Endodermal cell (in vitro differentiated cells): Measurements from ENCODE around the gene KRTAP10-7. TPM values are rescaled to one million over a fixed set of nuclear protein-coding genes. Genes with fewer than 3 reads are reported as not detected.
A peak's percentile ranks its signal among the peaks of the same experiment; 100 is the strongest.
"Not testable (repeated sequence)": the region's sequence is repeated elsewhere in the genome, so short reads cannot be mapped to it uniquely, and the experiment has no call there.

Source experiments
- DNase-seq: peaks from one replicate; pipeline ENCODE4 v3.0.0-alpha.2; 2017
- H3K27ac ChIP-seq: 2 replicates; pipeline ENCODE4 v1.5.1; 2013; ENCODE audit warnings: mild to moderate bottlenecking, low read depth, low read length, moderate library complexity
- H3K27me3 ChIP-seq: 2 replicates; pipeline ENCODE4 v1.6.1; 2013; ENCODE audit warnings: mild to moderate bottlenecking, low read length, moderate library complexity; ENCODE audit not compliant: insufficient read depth, control insufficient read depth, poor library complexity, severe bottlenecking
- H3K36me3 ChIP-seq: 2 replicates; pipeline ENCODE4 v1.7.0; 2013; ENCODE audit warnings: mild to moderate bottlenecking, low read length, moderate library complexity; ENCODE audit not compliant: control insufficient read depth, insufficient read depth
- H3K4me1 ChIP-seq: one replicate; pipeline ENCODE4 v1.7.0; 2013; ENCODE audit warnings: low read length; ENCODE audit not compliant: control insufficient read depth, insufficient read depth
- H3K4me3 ChIP-seq: 2 replicates; pipeline ENCODE4 v1.5.1; 2013; ENCODE audit warnings: mild to moderate bottlenecking, low read length, moderate library complexity
- H3K9ac ChIP-seq: 2 replicates; pipeline ENCODE4 v1.6.1; 2013; ENCODE audit warnings: mild to moderate bottlenecking, low read length, moderate library complexity; ENCODE audit not compliant: poor library complexity, severe bottlenecking; ENCODE audit errors: extremely low read depth
- H3K9me3 ChIP-seq: 2 replicates; pipeline ENCODE4 v1.6.1; 2013; ENCODE audit warnings: mild to moderate bottlenecking, low read length, moderate library complexity; ENCODE audit not compliant: control insufficient read depth
- H3K27ac Mint-ChIP-seq: 2 replicates; pipeline ENCODE4 v1.8.0; 2020; ENCODE audit warnings: mixed read lengths
- H3K27me3 Mint-ChIP-seq: 2 replicates; pipeline ENCODE4 v1.8.0; 2021; ENCODE audit warnings: mild to moderate bottlenecking, mixed read lengths; ENCODE audit not compliant: insufficient read depth
- H3K36me3 Mint-ChIP-seq: 2 replicates; pipeline ENCODE4 v1.8.0; 2020; ENCODE audit warnings: low read depth, mixed read lengths
- H3K4me1 Mint-ChIP-seq: 2 replicates; pipeline ENCODE4 v1.8.0; 2020; ENCODE audit warnings: mixed read lengths
- H3K4me3 Mint-ChIP-seq: 2 replicates; pipeline ENCODE4 v1.8.0; 2020; ENCODE audit warnings: mild to moderate bottlenecking, moderate library complexity, mixed read lengths
- H3K9me3 Mint-ChIP-seq: 2 replicates; pipeline ENCODE4 v1.8.0; 2020; ENCODE audit warnings: mild to moderate bottlenecking, mixed read lengths
- CTCF ChIP-seq: fragments of 200-600 bp; sonication (generic); conservative IDR thresholded peaks from 2 replicates; pipeline ENCODE4 v1.5.0; 2021; ENCODE audit warnings: antibody characterized with exemption, mild to moderate bottlenecking
- WGBS, 2 experiments: methylation state at CpG; one replicate each; pipeline versions ENCODE4 v1.1.5 to v1.1.7; 2013; ENCODE audit warnings: missing lambda C conversion rate in 2 of 2, mixed read lengths in 1 of 2; ENCODE audit not compliant: insufficient coverage in 1 of 2, insufficient read length in 1 of 2; 5-methylcytosine and 5-hydroxymethylcytosine counted together
- total RNA-seq, 2 donors: library from RNA; stranded (reverse); fragmentation: NEBNext Ultra II Directional in 1 of 2; extraction: Animal tissue kit (Norgen Biotek cat#: 25700) in 1 of 2; gene quantifications; 2 replicates in 1 of 2; 3 replicates in 1 of 2; pipeline ENCODE4 v1.2.1, GENCODE V29; 2021

Gene KRTAP10-7
- total RNA-seq, 2 donors from 2014 or later: not detected

GRCh38 chr21:44637018-44637850 lies 36.8 kb downstream of the KRTAP10-7 start, which contains the start of gene KRTAP10-10:
TSS of gene KRTAP10-10 (plus strand) at chr21:44637356. CDS start at chr21:44637418, 62 bp downstream.
- Histone ChIP-seq H3K4me3 (no peak within 1 kb of the TSS), H3K4me1 (no peaks in the 10 kb centered on the region), H3K9ac (no peak within 1 kb of the TSS), H3K27ac (no peak within 1 kb of the TSS), H3K27me3 (no peaks in the 10 kb centered on the region), H3K36me3 (no peaks in the 10 kb centered on the region), H3K9me3 (peaks cover 5% of the 10 kb centered on the region)
- Mint-ChIP-seq H3K4me1 (peaks cover 2% of the 10 kb centered on the region), H3K36me3 (no peaks in the 10 kb centered on the region), H3K9me3 (peaks cover 20% of the 10 kb centered on the region), H3K4me3 (no peak within 1 kb of the TSS), H3K27me3 (no peaks in the 10 kb centered on the region), H3K27ac (peak within 1 kb of the TSS; percentile 15)
- TF ChIP-seq CTCF: no peak
- WGBS, 2 experiments: 81 to 85% methylated on average over 7 to 21 of the region's 21 CpGs
- peak; percentile 47 for DNase-seq

- not testable (repeated sequence) for H3K4me1 ChIP-seq, H3K4me1 Mint-ChIP-seq, H3K4me3 ChIP-seq, H3K27ac ChIP-seq, H3K36me3 Mint-ChIP-seq, H3K9ac ChIP-seq, H3K27me3 Mint-ChIP-seq, H3K9me3 ChIP-seq, H3K36me3 ChIP-seq, H3K4me3 Mint-ChIP-seq, H3K27me3 ChIP-seq, DNase-seq
- WGBS, 2 experiments: 80 to 86% methylated on average over 1 to 10 of the region's 12 CpGs
- H3K9me3 Mint-ChIP-seq: peaks cover 17% of the 10 kb centered on the region
- H3K27ac Mint-ChIP-seq: peak overlapping the region; percentile 15
Observed at GRCh38 chr21:44637851-44638348, 37.5 kb downstream of the KRTAP10-7 start.

- not testable (repeated sequence) for H3K36me3 Mint-ChIP-seq, H3K27me3 Mint-ChIP-seq, H3K4me1 Mint-ChIP-seq, H3K4me1 ChIP-seq, H3K36me3 ChIP-seq, H3K4me3 ChIP-seq, H3K9me3 ChIP-seq, H3K9ac ChIP-seq, H3K27ac Mint-ChIP-seq, H3K27me3 ChIP-seq, H3K4me3 Mint-ChIP-seq, H3K27ac ChIP-seq
- peak; percentile 22 for DNase-seq
- peaks cover 25% of the 10 kb centered on the region for H3K9me3 Mint-ChIP-seq
- WGBS, 2 experiments: 95% methylated on average over 11 to 16 of the region's 21 CpGs
Observed at GRCh38 chr21:44638506-44639330, 38.3 kb downstream of the KRTAP10-7 start.

GRCh38 chr21:44639331-44639655 lies 38.9 kb downstream of the KRTAP10-7 start:
- no peak for TF ChIP-seq CTCF
- H3K27ac Mint-ChIP-seq: no peak overlapping the region

More at GRCh38 chr21:44639331-44639655, 38.9 kb downstream of the KRTAP10-7 start:
- Histone ChIP-seq H3K9me3 (peaks cover 8% of the 10 kb centered on the region), H3K9ac (no peak overlapping the region), H3K36me3 (no peaks in the 10 kb centered on the region), H3K4me3 (no peak overlapping the region), H3K27ac (no peak overlapping the region), H3K27me3 (no peaks in the 10 kb centered on the region), H3K4me1 (no peaks in the 10 kb centered on the region)
- DNase-seq: no peak
- Mint-ChIP-seq H3K4me3 (no peak overlapping the region), H3K9me3 (peaks cover 31% of the 10 kb centered on the region), H3K27me3 (peaks cover 3% of the 10 kb centered on the region), H3K4me1 (peaks cover 2% of the 10 kb centered on the region), H3K36me3 (no peaks in the 10 kb centered on the region)
- 94 to 95% methylated on average over 7 to 12 of the region's 12 CpGs for WGBS, 2 experiments
